SK-N-SH (cell line): ENCODE data around the gene ARID1B. TPM values are rescaled to one million over a fixed set of nuclear protein-coding genes. Genes with fewer than 3 reads are reported as not detected.

Source experiments
- CTCF ChIA-PET: fragments of 300-600, 350-600 bp; formaldehyde crosslinking; extraction: SDS; loops from one replicate; lab custom pipeline; 2021; lab: Yijun Ruan, JAX
- POLR2A ChIA-PET: fragments of 350-600 bp; sonication (Branson Sonifier 250); formaldehyde crosslinking; extraction: SDS; loops from one replicate; lab custom pipeline; 2020; ENCODE audit warnings: antibody characterized with exemption, inconsistent platforms; lab: Yijun Ruan, JAX
- DNase-seq: peaks from one replicate; pipeline ENCODE4 v3.0.0; 2012
- H2AFZ ChIP-seq: fragments of 200-600 bp; sonication (generic); 2 replicates; pipeline ENCODE4 v1.8.1; 2016; ENCODE audit warnings: antibody characterized with exemption, mild to moderate bottlenecking, low read depth
- H3F3A ChIP-seq: fragments of 200-600 bp; sonication (generic); replicated peaks from 2 replicates; pipeline ENCODE3; 2016; ENCODE audit warnings: antibody characterized with exemption, mild to moderate bottlenecking; ENCODE audit not compliant: insufficient read depth
- H3K27ac ChIP-seq, 2 experiments: fragments of 200-500 bp in 1 of 2; fragments of 200-600 bp in 1 of 2; sonication (Bioruptor generic) in 1 of 2; sonication (generic), shearing (Covaris generic) in 1 of 2; 2 replicates each; pipeline versions ENCODE4 v1.5.1 to v1.6.1; 2014 to 2016; ENCODE audit warnings: low read depth in 2 of 2, inconsistent platforms in 1 of 2, low read length in 1 of 2, mild to moderate bottlenecking in 1 of 2, mixed read lengths in 1 of 2
- H3K27me3 ChIP-seq: fragments of 200-600 bp; sonication (generic), shearing (Covaris generic); 2 replicates; pipeline ENCODE4 v1.6.1; 2016; ENCODE audit warnings: mixed run types; ENCODE audit not compliant: insufficient read depth
- H3K36me3 ChIP-seq, 2 experiments: fragments of 200-500 bp in 1 of 2; fragments of 200-600 bp in 1 of 2; sonication (Bioruptor generic) in 1 of 2; sonication (generic) in 1 of 2; replicated peaks in 1 of 2; 2 replicates each; pipeline versions ENCODE3 to v1.5.1; 2014 to 2016; ENCODE audit warnings: low read length in 1 of 2, mild to moderate bottlenecking in 1 of 2; ENCODE audit not compliant: insufficient read depth in 2 of 2, control insufficient read depth in 1 of 2
- H3K4me1 ChIP-seq, 2 experiments: fragments of 200-500 bp in 1 of 2; fragments of 200-600 bp in 1 of 2; sonication (Bioruptor generic) in 1 of 2; sonication (generic), shearing (Covaris generic) in 1 of 2; 2 replicates each; pipeline versions ENCODE4 v1.5.1 to v1.6.1; 2014 to 2016; ENCODE audit warnings: low read depth in 1 of 2, low read length in 1 of 2, mixed run types in 1 of 2; ENCODE audit not compliant: insufficient read depth in 2 of 2, control insufficient read depth in 1 of 2
- H3K4me2 ChIP-seq: fragments of 200-600 bp; sonication (generic), shearing (Covaris generic); 2 replicates; pipeline ENCODE4 v1.6.1; 2017; ENCODE audit warnings: mixed run types
- H3K4me3 ChIP-seq, 2 experiments: fragments of 200-500 bp in 1 of 2; fragments of 200-600 bp in 1 of 2; sonication (Bioruptor generic) in 1 of 2; sonication (generic), shearing (Covaris generic) in 1 of 2; 2 replicates each; pipeline versions ENCODE4 v1.5.1 to v1.8.1; 2014 to 2016; ENCODE audit warnings: low read depth in 2 of 2, inconsistent platforms in 1 of 2, low read length in 1 of 2, mild to moderate bottlenecking in 1 of 2, mixed read lengths in 1 of 2, moderate library complexity in 1 of 2
- H3K79me2 ChIP-seq: fragments of 200-600 bp; sonication (generic); 2 replicates; pipeline ENCODE4 v1.8.1; 2017; ENCODE audit warnings: mild to moderate bottlenecking; ENCODE audit not compliant: insufficient read depth
- H3K9ac ChIP-seq: fragments of 200-600 bp; sonication (generic); 2 replicates; pipeline ENCODE4 v1.6.1; 2017; ENCODE audit warnings: mixed run types
- H3K9me2 ChIP-seq: fragments of 200-600 bp; sonication (generic); 2 replicates; pipeline ENCODE4 v1.6.1; 2017; ENCODE audit warnings: mixed run types
- H3K9me3 ChIP-seq: fragments of 200-600 bp; sonication (generic); 2 replicates; pipeline ENCODE4 v1.6.1; 2017; ENCODE audit warnings: mixed run types, mild to moderate bottlenecking, moderate library complexity
- H4K20me1 ChIP-seq: fragments of 200-600 bp; sonication (generic); 2 replicates; pipeline ENCODE4 v1.6.1; 2017; ENCODE audit warnings: mild to moderate bottlenecking, mixed run types; ENCODE audit not compliant: insufficient read depth
- CHD2 ChIP-seq: fragments of 150-350 bp; IDR thresholded peaks from 2 replicates; pipeline ENCODE4 v1.6.1; 2018; ENCODE audit warnings: low read length; ENCODE audit not compliant: partially characterized antibody
- EP300 ChIP-seq, 2 experiments: IDR thresholded peaks; 2 replicates each; pipeline versions ENCODE4 v1.4.0 to v1.6.1; 2012; ENCODE audit warnings: borderline replicate concordance in 1 of 2, low read depth in 1 of 2, low read length in 1 of 2
- EZH2phosphoT487 ChIP-seq: fragments of 200-600 bp; sonication (generic); IDR thresholded peaks from 2 replicates; pipeline ENCODE4 v1.6.1; 2017; ENCODE audit warnings: low read depth, mixed run types, mild to moderate bottlenecking, antibody characterized with exemption, moderate library complexity, borderline replicate concordance
- FOXM1 ChIP-seq: IDR thresholded peaks from 2 replicates; pipeline ENCODE4 v1.4.0; 2012; ENCODE audit warnings: low read depth, mild to moderate bottlenecking
- JUND ChIP-seq: IDR thresholded peaks from 2 replicates; pipeline ENCODE4 v1.4.0; 2012
- MAX ChIP-seq: IDR thresholded peaks from 2 replicates; pipeline ENCODE4 v1.4.0; 2012; ENCODE audit warnings: low read depth
- MEF2A ChIP-seq: IDR thresholded peaks from 2 replicates; pipeline ENCODE4 v1.4.0; 2012; ENCODE audit warnings: low read depth, borderline replicate concordance
- NFIC ChIP-seq: IDR thresholded peaks from 2 replicates; pipeline ENCODE4 v1.4.0; 2012; ENCODE audit warnings: borderline replicate concordance
- POLR2AphosphoS5 ChIP-seq: IDR thresholded peaks from 2 replicates; pipeline ENCODE4 v1.6.1; 2012; ENCODE audit warnings: low read depth, low read length
- RAD21 ChIP-seq: IDR thresholded peaks from 2 replicates; pipeline ENCODE4 v1.6.1; 2012; ENCODE audit warnings: mild to moderate bottlenecking, low read length
- RCOR1 ChIP-seq: fragments of 150-350 bp; IDR thresholded peaks from 2 replicates; pipeline ENCODE4 v1.6.1; 2017; ENCODE audit warnings: antibody characterized with exemption, low read length
- RFX5 ChIP-seq: IDR thresholded peaks from 2 replicates; pipeline ENCODE4 v1.6.1; 2012; ENCODE audit warnings: mild to moderate bottlenecking, improper control_type of control experiment, low read length
- RXRA ChIP-seq: IDR thresholded peaks from 2 replicates; pipeline ENCODE4 v1.4.0; 2012; ENCODE audit warnings: low read depth, mild to moderate bottlenecking, borderline replicate concordance
- SMC3 ChIP-seq: IDR thresholded peaks from 2 replicates; pipeline ENCODE4 v1.6.1; 2012; ENCODE audit warnings: low read depth, low read length, improper control_type of control experiment
- TAF1 ChIP-seq: IDR thresholded peaks from 2 replicates; pipeline ENCODE4 v1.6.1; 2012; ENCODE audit warnings: low read depth, mild to moderate bottlenecking, low read length, moderate library complexity, borderline replicate concordance
- USF2 ChIP-seq: fragments of 150-350 bp; IDR thresholded peaks from 2 replicates; pipeline ENCODE4 v1.6.1; 2017; ENCODE audit warnings: antibody characterized with exemption, low read length, low read depth, borderline replicate concordance
- WGBS: methylation state at CpG from one replicate; pipeline ENCODE4 v1.1.6; 2017; ENCODE audit warnings: low lambda C conversion rate; 5-methylcytosine and 5-hydroxymethylcytosine counted together
- polyA plus RNA-seq, 3 experiments: library from polyadenylated mRNA; depleted of rRNA; stranded (reverse); fragments of >200 nt; gene quantifications; 2 replicates each; pipeline ENCODE4 v1.2.3, GENCODE V29; 2012
- TF ChIP-seq, protein P1 (sequence below): IDR thresholded peaks from 2 replicates; pipeline ENCODE4; 2012

The ARID1B gene
- polyA plus RNA-seq, 1 of the 3 experiments (the other 2 are of a cell fraction), result 13.6 TPM

DNA sequence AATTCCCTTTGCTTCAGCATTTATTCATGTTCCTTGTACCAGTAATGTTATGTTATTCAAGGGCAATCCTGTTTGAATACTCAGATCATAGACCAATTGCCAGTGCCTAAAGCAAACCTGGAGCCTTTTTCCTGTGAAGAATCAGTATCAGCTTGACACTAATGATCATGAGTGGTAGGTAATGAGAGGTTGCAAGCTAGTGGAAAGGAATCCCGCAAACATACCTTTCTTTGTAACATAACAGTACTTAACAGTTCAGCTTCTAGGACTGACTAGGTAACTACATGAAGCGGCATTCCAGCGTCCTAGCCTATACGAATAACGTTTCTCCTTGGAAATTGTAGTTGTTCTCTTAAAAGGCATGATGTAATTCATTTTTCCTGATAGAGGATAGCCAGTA, 292.4 kb downstream of the ARID1B start:
- H3F3A ChIP-seq, result peaks cover 4% of the 10 kb centered on the region
- WGBS, result 98% methylated on average over 5 of the region's 5 CpGs

GRCh38 chr6:157070403-157071107, 293.4 kb downstream of the ARID1B start:
- Histone ChIP-seq H3K27me3 (no peaks in the 10 kb centered on the region), H3K9me3 (no peaks in the 10 kb centered on the region), H3K4me3 (no peak overlapping the region), H3K79me2 (peaks cover 71% of the 10 kb centered on the region), H3F3A (peaks cover 4% of the 10 kb centered on the region), H3K9me2 (no peaks in the 10 kb centered on the region), H3K27ac (peak overlapping the region in 1 of 2 experiments; percentile 6; a peak in 1 of 4 replicates), H3K9ac (no peak overlapping the region), H3K4me2 (no peak overlapping the region), H3K4me1 (peaks cover 8 to 28% of the 10 kb centered on the region in 2 experiments; a peak in 3 of 4 replicates), H3K36me3 (peaks cover 0 to 3% of the 10 kb centered on the region in 2 experiments), H4K20me1 (peaks cover 14% of the 10 kb centered on the region), H2AFZ (no peak overlapping the region)
- 77% methylated on average over 8 of the region's 8 CpGs for WGBS
- ChIA-PET CTCF (interaction anchor here (2.2 to 2.3 kb wide), 2 partner anchors 11 to 114 kb away, joined by 6 to 9 read pairs; no protein-coding TSS in a partner anchor), POLR2A (no interaction called here)
- no peak for DNase-seq
- TF ChIP-seq, protein P1, sequence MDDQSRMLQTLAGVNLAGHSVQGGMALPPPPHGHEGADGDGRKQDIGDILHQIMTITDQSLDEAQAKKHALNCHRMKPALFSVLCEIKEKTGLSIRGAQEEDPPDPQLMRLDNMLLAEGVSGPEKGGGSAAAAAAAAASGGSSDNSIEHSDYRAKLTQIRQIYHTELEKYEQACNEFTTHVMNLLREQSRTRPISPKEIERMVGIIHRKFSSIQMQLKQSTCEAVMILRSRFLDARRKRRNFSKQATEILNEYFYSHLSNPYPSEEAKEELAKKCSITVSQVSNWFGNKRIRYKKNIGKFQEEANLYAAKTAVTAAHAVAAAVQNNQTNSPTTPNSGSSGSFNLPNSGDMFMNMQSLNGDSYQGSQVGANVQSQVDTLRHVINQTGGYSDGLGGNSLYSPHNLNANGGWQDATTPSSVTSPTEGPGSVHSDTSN, result peak; percentile 51
- no peak for TF ChIP-seq MAX
- 0 out of 4 replicates have a peak, but pooled peaks of 1 of the 2 experiments have one; percentile 13 for TF ChIP-seq EP300 (IDR thresholded peaks at IDR 0.05; ENCODE audit: borderline replicate concordance in 1 of 2, low read depth in 1 of 2, low read length in 1 of 2)

More for the DNA sequence above, 292.4 kb downstream of the ARID1B start:
- Histone ChIP-seq H3K9me3 (no peaks in the 10 kb centered on the region), H3K27me3 (no peaks in the 10 kb centered on the region), H3K4me2 (no peak overlapping the region), H3K36me3 (peaks cover 0 to 3% of the 10 kb centered on the region in 2 experiments), H3K9me2 (no peaks in the 10 kb centered on the region), H3K9ac (no peak overlapping the region), H3K79me2 (peaks cover 71% of the 10 kb centered on the region), H4K20me1 (peaks cover 14% of the 10 kb centered on the region), H3K27ac (no peak overlapping the region), H3K4me3 (no peak overlapping the region), H3K4me1 (peaks cover 8 to 28% of the 10 kb centered on the region in 2 experiments; a peak in 3 of 4 replicates), H2AFZ (no peak overlapping the region)
- ChIA-PET POLR2A (interaction anchor here (0.6 kb wide), 1 partner anchor 267 kb away, joined by 3 read pairs; no protein-coding TSS in a partner anchor), CTCF (interaction anchor here (0.6 to 2.3 kb wide), 4 partner anchors 10 to 1830 kb away, joined by 3 to 9 read pairs (median 6); no protein-coding TSS in a partner anchor)
- DNase-seq, result no peak
- TF ChIP-seq CHD2 (no peak), SMC3 (no peak), USF2 (no peak), FOXM1 (no peak), RFX5 (no peak), RAD21 (no peak), JUND (no peak), RCOR1 (no peak), MEF2A (no peak), TAF1 (no peak), NFIC (no peak), EP300 (IDR thresholded peaks at IDR 0.05; ENCODE audit: borderline replicate concordance in 1 of 2, low read depth in 1 of 2, low read length in 1 of 2) (no peak), EZH2phosphoT487 (no peak), POLR2AphosphoS5 (no peak), RXRA (no peak)
